Ovary (tissue), 3 donors: ENCODE data around the gene RECK.

ENCODE experiments used
- CTCF ChIP-seq, 3 donors: fragments of 450-650 bp in 2 of 3; fragments of 200-600 bp in 1 of 3; IDR thresholded peaks; one replicate each; pipeline versions ENCODE4 v1.5.1 to v1.8.0; 2016 to 2022; ENCODE audit warnings: antibody characterized with exemption in 3 of 3, mild to moderate bottlenecking in 1 of 3
- EP300 ChIP-seq: sonication (generic); formaldehyde crosslinking; IDR thresholded peaks from one replicate; pipeline ENCODE4 v1.6.1; 2017; ENCODE audit warnings: antibody characterized with exemption
- donor health status: DM: no; HTN: no; CAD: no.

- TF ChIP-seq CTCF (IDR thresholded peaks at IDR 0.05): no peak
- no peak for TF ChIP-seq EP300
Observed at GRCh38 chr9:36129139-36129538, 92.4 kb downstream of the RECK start.
